ENCODE measurements around the gene NHLRC2. TPM values are rescaled to one million over a fixed set of nuclear protein-coding genes. Genes with fewer than 3 reads are reported as not detected.

The NHLRC2 gene
- total RNA-seq, 1 experiment from 2014 or later: 30.9 TPM

GRCh38 chr10:113954409-113954808 is 99.9 kb downstream of the NHLRC2 start:
- Histone ChIP-seq H4K8ac (replicated peaks; ENCODE audit: insufficient read length, low read depth, low read length) (no peak overlapping the region), H3K56ac (ENCODE audit: insufficient read length, low read depth, low read length) (no peak overlapping the region), H3K79me2 (ENCODE audit: insufficient read depth, low read length) (no peaks in the 10 kb centered on the region), H3K18ac (ENCODE audit: insufficient read length, low read depth, low read length) (no peak overlapping the region), H3K9me3 (ENCODE audit: control insufficient read depth, low read depth, low read length) (no peaks in the 10 kb centered on the region), H3K23ac (ENCODE audit: insufficient read length, low read depth, low read length) (no peak overlapping the region), H2BK5ac (ENCODE audit: insufficient read length, low read length) (no peak overlapping the region), H4K20me1 (ENCODE audit: control insufficient read depth, insufficient read depth, insufficient read length) (no peaks in the 10 kb centered on the region), H3K79me1 (ENCODE audit: insufficient read depth, low read depth, low read length, poor library complexity, severe bottlenecking) (no peaks in the 10 kb centered on the region), H2AFZ (ENCODE audit: low read length) (no peak overlapping the region), H3K14ac (ENCODE audit: insufficient read depth, low read length) (no peak overlapping the region), H2AK5ac (ENCODE audit: insufficient read length, low read length) (no peak overlapping the region), H4K91ac (ENCODE audit: insufficient read length, low read depth, low read length) (no peak overlapping the region), H3K4me1 (ENCODE audit: insufficient read depth, low read length) (no peaks in the 10 kb centered on the region), H4K5ac (ENCODE audit: insufficient read length, low read depth, low read length) (no peak overlapping the region), H3K27me3 (ENCODE audit: insufficient read depth, low read length) (no peaks in the 10 kb centered on the region; the same call in 1 of the 2 replicates), H3K27ac (ENCODE audit: insufficient read length, low read depth, low read length) (no peak overlapping the region), H3K23me2 (ENCODE audit: insufficient read length, low read depth, low read length, poor library complexity, severe bottlenecking) (no peaks in the 10 kb centered on the region), H2BK15ac (ENCODE audit: low read depth, low read length) (no peak overlapping the region), H3K4me2 (ENCODE audit: insufficient read depth, insufficient read length, low read length) (no peak overlapping the region), H3K4ac (ENCODE audit: low read depth, low read length) (no peak overlapping the region), H2BK20ac (ENCODE audit: low read depth, low read length, poor library complexity, severe bottlenecking) (no peak overlapping the region), H2BK120ac (ENCODE audit: low read depth, low read length, poor library complexity, severe bottlenecking) (no peak overlapping the region), H3T11ph (ENCODE audit: low read length) (no peak overlapping the region), H3K9ac (ENCODE audit: extremely low read depth, insufficient read length, low read length) (no peak overlapping the region), H2BK12ac (ENCODE audit: insufficient read length, low read depth, low read length) (no peak overlapping the region)
- Mint-ChIP-seq H3K4me1 (no peaks in the 10 kb centered on the region), H3K9me3 (no peaks in the 10 kb centered on the region; a peak in 1 of 5 replicates), H3K36me3 (ENCODE audit: insufficient read depth in 1 of 3, low read depth in 3 of 3) (no peaks in the 10 kb centered on the region; a peak in 1 of 7 replicates), H3K27ac (no peak overlapping the region), H3K27me3 (ENCODE audit: low read depth) (no peaks in the 10 kb centered on the region; the same call in 1 of the 2 replicates), H3K4me3 (no peak overlapping the region)
- no peak for DNase-seq
- no CpG with 5 or more reads among the region's 1 CpG for WGBS (ENCODE audit: extremely low coverage, insufficient read length, low lambda C conversion rate)
- TF ChIP-seq CTCF (conservative IDR thresholded peaks at IDR 0.05): no peak
